NCI-H446 treated with DMSO at 0.1 percent for 48 hours (cell line): ENCODE results near the gene BMAL1.

ENCODE experiments used
- DNase-seq: peaks from one replicate; lab custom pipeline; 2025; lab: John Stamatoyannopoulos, UW

Gene BMAL1

DNA sequence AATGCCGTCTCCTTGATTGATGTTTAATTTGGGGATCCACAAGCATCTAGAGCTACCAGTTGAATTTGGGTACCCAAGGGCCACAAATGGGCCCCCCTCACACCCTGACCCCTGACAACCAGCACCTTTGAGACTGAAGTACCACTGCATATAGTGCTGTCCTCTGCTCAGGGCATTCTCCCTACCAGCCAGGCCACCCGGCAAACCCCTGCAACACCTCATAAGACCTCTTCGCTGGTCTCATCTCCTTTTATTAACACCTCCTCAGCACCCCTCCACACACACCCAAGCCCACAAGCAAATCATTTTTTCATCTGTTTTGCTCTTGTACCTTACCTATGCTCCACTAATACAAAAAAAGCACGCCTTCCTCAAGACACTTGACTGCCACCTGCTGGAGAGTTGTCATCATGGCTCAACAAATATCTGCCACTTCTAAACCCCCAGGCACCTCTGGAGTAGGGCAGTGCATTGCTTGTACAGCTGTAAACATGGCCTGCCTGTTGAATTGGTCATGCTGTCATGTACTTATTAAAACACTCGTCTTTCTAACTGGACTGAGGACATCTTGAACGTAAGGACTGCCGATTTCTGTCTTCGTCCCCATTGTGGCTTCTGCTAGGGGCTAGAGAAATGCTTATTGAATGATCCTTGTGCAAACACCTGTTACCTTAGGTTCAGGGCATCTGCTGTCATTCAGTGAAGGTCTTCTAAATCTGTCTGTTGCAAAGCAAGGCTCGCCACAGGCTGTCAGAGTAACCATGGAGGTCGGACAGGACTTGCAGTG is 66.5 kb downstream of the BMAL1 start:
- peak; percentile 43 for DNase-seq

DNA sequence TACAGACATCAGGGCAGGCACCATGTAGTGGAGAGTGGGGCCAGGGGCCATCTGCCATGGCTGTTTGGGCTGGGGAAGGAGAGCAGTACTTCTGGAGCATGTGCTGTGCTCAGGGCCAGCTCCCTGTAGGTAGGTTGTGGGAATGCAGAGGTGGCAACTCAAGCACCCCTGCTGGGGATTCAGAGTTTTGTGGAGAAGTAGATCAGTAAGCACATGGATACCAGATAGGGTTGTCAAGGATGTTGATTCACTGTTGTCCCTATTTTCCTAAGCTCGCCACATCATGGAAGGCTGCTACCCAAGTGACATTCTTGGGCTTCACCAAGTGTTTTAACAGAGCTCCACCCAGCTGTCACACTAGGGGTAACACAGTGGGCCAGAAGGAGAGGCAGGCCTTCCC is 67.2 kb downstream of the BMAL1 start:
- DNase-seq, result no peak

DNA sequence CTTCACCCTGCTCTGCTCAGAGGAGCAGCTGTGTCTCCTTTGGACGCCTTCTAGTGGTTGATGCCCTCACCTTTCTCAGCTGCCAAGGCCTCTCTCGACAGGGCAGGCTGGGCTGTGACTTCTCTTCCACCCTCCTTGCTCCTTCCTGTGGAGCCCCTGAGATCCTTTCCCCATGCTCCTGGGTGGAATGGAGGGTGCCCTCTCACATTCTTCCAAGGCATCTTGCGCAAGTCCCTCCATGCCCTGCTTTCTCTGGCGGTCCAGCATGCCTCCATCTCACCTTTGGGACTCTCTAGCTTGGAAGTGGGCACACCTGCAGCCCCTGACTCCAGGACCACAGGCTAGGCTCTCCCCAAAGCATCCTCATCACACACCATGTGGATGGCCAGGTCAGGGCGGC is 68.9 kb downstream of the BMAL1 start:
- no peak for DNase-seq

DNA sequence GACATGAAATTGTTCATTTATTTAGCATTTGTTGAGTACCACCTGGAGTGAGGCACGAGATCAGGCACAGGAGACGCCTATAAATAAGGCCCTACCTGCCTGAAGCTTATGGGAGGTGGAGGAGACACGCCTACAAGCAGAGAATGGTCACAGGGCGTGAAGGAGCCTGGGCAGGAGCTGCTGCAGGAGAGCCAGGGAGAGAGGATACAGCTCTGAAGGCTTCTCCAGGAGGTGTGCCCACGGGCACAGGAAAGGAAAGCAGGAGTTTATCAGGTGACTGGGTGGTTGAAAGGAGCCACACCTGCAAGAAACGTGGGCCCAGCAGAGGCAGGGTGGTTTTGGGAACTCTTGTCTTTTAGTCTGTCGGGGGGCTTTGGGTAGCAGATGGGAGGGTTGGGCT is 70.3 kb downstream of the BMAL1 start:
- no peak for DNase-seq

DNA sequence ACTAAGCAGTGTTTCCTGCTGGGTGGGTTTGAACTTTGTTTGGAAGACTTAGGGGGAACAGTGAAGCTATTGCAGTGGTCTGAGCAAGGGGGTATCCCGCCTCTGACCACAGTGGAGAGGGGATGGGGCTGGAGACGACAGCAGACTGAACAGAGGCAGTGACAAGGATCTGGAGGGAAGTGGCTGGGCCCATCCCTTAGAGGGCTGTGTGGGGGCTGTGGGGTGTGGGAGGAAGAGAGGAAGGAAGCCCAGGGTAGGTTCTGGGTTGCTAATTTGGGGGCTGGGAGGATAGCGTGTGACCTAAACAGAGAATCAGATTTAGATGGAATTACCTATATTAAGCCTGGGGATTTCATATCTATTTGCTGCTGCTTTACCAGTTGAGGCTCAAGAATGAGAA is 70.7 kb downstream of the BMAL1 start:
- DNase-seq, result no peak

DNA sequence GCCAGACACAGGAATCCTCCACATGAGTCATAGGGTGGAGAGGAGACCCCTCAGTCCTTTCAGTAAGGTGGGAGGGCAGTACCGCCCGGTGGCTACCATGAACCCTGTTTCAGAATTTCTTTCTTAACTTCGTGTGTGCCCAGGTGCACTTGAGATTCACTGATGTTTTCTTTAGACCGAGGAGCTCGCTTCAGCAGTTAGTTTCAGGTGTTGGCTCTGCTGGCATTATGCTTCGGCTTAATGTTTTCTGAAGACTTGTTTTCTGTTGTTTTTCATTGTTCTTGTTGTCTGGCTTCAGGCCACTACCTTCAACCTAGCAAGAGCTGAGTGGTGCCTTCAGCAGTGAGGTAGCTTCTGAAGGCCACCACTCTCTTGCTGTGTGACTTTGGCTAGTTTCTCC is 71.5 kb downstream of the BMAL1 start:
- no peak for DNase-seq

DNA sequence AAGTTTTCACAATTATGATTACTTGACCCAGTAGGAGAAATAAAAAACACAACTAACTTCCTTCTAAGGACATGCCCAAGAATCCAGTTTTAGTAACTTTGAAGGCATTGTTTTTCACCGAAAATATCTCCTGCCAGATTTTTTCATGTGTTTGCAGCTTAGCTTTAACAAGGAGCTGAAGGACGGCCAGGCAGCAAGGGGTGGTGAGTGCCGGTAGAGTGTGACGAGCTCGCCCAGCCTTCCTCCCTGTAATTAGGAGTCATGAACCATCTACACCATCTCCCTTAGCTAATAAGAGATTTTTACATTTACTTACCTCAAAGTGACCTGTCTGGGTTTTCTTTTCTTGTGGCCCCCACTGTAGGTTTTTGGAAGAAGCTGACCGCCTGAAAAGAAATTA is 72.0 kb downstream of the BMAL1 start:
- DNase-seq, result no peak

DNA sequence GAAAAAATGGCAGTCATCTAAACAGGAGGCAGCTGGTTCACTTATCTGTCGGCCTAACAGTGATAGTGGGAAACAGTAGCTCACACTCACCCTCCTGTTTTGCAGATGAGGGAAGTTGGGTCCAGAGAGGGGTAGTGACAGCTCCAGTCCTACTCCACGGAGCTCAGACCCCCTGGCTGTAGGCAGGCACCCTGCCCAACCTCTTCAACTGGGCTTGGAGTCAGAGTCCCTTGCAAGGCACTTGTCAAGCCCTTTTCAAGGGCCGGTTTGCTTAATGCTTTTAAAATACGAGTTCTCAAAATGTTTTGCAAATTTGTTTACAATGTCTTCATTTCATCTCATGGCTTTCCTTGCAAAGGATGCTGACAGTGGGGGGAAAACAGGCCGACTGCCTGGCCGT is 75.1 kb downstream of the BMAL1 start:
- no peak for DNase-seq

DNA sequence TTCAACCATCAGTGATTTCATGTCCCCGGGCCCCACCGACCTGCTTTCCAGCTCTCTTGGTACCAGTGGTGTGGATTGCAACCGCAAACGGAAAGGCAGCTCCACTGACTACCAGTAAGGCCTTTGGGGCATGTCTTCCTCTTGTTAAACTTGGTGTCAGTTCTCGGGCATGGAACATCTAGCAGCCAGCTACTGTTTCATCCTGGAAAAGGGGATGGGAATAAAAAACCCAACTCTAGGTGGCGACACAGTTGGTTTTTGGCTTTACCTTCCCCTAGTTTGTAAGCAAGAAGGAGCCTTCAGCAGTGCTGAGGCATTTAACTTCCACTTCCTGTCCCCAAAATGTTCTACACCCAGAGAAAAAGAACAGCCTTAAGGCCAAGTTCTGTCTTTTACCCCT is 76.7 kb downstream of the BMAL1 start:
- DNase-seq, result no peak

DNA sequence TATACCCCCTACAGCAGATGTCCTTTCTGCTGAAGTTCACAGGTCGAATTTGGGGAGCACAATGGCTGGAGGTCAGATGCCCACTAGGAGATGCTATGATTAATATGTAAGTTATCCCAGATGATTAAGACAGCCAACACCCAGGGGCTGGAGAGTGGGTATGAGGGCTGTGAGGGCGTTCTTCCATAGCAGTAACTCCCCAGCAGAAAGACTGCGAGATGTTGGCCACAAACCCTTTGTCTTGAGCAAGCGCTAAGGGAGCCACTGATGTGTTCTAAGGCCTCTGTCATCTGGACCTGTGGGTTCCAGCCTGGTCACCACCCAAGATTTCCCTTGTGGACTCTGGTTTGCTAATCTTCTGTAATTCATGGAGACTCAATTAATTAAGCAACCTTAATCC is 77.6 kb downstream of the BMAL1 start:
- DNase-seq, result no peak

DNA sequence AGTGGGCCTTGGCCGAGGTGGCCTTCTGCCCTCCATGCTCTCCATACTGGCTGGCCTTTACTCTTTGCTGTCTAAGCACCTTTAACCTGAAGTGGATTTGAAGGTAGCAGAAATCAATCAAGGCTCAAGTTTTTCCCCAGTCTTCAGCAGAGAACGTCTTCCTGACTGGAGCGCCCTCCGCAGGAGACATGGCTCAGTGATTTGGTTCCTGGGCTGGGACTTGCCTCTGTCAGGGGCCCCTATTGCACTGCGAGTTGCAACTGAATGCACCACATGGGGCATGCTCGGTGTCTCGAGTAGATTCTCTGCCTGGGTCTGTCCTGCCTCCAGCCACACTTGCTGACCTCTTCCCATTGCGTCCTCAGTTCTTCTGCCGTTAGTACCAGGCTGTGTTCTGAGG is 79.6 kb downstream of the BMAL1 start:
- no peak for DNase-seq

DNA sequence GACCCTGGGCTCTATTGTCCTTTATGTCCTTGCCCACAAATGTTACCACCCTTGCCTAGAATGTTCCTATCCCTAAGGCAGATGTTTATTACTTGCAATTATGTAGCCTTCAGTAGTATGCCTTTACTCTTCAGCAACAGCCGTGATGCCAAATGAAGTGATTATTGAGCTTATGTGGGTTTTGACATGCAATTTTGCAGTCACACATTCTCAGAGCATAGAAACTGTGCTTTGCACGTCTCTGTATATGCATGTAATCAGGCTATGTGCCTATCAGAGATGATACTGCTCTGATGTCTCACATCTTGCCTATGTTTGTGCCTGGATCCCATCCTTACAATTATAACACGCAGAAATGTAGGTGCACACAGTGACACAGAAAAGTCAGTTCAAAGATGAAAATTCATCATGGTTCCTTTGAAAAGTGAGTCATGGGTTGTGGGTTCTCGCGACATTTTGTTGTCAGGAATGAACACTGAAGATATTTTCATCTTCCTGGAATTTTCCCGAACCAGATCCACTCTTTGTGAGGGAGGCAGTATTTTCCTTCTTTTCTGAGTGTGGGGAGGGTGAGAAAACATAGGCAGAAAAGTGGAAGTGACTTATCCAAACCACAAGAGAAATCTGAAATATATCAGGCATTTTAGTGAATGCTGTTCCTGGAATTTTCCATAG is 81.1 kb downstream of the BMAL1 start:
- DNase-seq, result no peak

DNA sequence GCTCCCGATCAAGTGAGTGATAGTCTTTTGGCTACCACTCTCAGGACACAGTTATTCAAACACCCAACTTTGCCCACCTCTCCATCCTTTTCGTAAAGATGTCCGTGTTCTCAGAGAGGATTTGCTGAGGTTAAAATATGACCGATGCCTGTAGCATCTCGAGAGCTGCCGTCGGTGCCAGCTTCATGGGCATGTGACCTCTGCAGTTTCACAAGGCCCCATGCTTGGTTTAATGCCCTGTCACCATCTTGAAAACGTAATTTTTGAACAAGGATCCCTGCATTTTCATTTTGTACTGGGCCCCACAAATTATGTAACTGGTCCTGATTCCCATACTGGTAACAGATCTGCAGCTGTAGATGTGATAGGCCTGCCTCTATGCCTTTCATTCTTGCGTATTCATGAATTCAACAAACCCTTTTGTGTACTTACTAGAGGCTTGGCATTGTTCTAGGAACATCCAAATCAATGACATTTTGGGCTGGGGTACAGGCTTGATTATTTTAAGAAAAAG is 85.1 kb downstream of the BMAL1 start:
- no peak for DNase-seq

DNA sequence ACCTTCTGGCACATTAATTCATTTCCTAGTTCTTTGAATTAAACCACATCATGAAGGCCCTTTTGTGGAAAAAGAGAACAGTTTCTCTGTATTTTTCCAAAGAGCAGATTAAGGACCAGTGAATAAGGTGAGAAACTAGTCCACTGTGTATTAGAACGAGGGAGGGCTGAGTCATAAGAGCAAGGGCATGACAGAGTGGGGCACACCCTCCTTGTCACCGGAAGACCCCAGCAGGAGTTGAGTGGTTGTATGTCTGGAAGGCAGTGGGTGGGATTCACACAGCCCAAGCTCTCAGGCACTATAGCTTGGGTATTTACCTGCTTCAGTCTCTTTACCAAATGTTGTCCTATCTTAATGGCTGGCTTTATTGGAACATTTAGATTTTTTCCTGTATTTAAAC is 86.8 kb downstream of the BMAL1 start:
- DNase-seq, result no peak

DNA sequence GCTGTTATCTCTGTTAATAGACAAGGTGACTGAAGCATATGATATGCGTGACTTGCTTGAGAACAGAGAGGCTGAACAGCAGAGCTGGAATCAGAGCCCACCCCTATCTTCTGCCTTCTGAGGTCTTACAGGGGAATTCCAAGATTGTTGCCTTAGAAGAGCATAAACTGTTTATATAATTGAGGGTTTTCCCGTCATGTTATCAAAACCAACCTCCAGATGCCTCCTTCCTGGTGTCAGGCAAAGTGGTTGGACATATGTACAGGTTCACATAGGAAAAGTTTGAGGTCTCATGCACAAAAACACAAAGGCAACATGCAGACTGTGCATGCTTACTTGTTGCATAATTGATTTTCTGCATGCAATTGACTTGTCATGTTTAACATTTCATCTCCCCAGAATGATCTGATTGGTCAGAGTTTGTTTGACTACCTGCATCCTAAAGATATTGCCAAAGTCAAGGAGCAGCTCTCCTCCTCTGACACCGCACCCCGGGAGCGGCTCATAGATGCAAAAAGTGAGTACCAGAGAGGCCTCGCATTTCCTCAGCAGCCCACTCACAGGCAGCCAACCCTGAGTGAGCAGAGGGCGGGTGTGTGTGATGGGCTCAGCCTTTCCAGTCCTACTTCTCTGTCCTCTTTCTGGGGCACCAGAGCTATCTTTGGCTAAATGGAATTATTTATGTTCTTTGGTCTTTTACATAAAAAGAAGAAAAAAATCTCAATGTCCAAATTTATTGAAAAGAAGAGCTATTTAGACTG is 88.9 kb downstream of the BMAL1 start:
- no peak for DNase-seq

DNA sequence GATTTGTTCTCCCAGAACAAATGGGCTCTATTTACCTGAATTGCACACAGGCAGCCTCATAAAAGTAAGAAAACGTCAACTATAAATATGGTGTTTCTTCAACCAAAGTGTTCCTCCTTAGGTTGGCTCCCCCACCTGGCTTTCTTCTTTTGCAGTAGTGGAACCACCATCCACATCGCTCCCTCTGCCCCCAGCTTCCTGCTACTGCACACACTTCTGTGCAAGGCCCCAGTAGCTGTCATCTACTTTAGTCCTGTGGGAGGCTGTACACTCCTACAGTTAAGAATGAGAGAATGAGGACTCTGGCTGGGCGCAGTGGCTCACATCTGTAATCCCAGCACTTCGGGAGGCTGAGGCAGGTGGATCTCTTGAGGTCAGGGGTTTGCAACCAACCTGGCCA is 89.5 kb downstream of the BMAL1 start:
- DNase-seq, result no peak

DNA sequence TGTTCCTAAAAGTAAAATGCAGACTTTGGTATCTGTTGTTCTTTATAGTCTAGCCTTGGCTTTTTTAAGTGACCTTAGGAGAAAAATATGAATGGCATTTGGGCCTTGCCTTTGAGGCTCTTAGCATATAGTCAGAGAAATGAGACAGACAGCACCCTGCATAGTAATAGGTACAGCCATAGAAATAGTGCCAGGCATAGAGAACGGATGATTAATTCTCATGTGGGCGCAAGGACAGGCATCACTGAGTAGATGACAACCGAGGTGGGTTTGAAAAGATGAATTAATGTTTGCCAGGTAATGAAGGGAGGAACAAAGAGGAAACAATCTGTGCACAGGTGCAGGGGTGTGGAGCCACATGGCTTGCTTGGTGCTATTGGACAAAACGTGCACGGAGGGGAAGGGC is 90.5 kb downstream of the BMAL1 start:
- no peak for DNase-seq

DNA sequence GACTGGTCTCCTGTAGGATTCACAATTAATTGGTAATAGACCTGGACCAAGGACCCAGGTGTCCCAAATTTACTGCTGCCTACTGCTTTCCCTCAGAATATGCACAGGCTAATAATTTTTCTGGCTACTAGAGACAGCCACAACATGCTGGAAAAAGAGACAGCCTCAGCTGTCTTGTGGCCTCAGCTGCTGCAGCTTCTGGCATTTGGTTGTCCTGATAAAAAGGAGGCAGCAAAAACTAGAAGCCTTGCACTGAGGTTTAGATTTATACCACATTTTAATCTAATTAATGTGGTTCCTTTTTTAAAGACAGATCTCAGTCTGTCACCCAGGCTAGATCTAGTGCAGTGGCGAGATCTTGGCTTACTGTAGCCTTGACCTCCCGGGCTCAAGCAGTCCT is 95.6 kb downstream of the BMAL1 start:
- no peak for DNase-seq

DNA sequence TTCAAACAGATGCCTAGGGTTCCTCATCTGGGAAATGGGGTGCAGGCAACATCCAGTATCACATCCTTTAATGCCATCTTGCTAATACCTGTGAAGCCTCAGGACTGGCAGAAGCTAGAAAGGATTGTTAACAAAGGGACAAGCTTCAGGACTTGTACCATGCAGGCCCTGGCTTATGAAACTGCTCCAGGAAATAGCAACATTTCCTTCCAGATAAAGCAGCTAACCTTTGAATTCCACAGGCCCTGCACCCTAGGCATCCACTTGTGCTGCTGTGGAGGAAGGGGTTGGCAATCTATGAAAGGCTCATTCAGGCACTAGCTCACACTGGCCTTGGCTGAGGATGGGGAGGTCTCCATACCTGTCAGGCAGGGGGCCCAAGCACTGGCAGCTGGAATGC is 98.2 kb downstream of the BMAL1 start:
- no peak for DNase-seq

DNA sequence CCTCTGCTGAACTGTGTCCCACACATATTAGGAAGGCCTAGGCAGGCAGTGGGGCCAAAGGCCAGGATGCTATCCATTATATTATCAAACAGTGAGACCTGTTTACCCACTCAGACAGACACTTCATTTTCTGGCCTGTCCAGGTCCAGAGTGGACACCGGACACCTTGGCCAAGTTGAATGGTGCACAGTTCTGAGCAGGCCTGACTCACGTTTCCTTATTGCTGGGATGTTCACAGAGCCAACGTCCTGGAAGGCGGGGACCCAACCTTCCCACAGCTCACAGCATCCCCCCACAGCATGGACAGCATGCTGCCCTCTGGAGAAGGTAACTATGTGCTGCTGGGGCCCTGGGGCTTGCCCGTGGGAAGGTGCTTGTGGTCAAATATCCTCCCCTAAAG is 98.8 kb downstream of the BMAL1 start:
- DNase-seq, result no peak

DNA sequence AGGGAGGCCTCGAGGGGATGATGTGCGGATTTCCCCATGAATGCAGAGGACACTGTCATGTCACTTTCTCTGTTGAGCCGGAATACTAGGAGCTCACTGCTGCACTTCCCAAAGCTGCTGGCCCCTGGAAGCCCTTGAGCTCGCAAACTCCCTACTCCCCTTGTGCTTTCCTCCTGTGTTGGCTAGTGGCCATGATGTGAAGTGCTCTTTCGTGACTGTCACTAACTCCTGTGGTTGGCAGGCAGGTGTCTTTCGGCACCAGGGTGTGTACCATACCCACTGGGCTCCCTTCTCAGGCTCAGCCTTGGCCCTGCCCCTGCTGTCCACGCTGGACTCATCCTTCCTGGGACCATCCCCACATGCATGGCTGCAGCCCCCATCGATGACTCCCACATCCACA is 99.2 kb downstream of the BMAL1 start:
- no peak for DNase-seq

DNA sequence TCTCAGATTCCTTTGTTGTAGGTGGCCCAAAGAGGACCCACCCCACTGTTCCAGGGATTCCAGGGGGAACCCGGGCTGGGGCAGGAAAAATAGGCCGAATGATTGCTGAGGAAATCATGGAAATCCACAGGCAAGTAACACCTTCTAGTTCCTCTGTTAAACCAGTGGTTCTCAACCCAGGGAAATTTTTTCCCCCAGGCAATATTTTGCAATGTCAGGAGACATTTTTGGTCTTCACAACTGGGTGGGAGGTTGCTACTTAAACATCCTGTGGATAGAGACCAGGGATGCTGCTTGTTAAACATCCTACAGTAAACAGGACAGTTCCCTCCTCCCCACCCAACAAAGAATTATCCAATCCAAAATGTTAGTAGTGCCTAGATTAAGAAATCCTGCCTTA is 100.7 kb downstream of the BMAL1 start:
- no peak for DNase-seq

DNA sequence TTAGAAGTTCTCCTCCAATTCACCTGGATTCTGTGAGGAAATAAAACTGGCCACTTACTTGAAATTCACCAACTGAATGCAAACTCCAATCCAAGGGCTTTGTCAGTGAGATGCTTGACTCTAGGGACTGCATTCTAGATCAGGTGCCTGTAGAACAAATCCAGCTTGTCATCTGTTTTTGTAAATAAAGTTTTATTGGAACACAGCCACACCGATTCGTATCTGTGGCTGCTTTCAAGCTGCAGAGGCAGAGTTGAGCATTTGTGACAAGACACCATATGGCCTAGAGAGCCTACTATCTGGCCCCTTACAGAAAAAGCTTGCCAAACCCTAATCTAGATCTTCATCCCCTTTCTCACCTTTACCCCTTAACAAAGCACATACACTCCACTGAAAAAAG is 103.1 kb downstream of the BMAL1 start:
- DNase-seq, result no peak
